Stimulated activated CD4-positive, alpha-beta T cell treated with anti-CD3 and anti-CD28 coated beads, Interleukin-1b, Interleukin-23, amount 100 ng/mL, for 1 hour (primary cell): ENCODE data around the gene MCM7.
A peak's percentile ranks its signal among the peaks of the same experiment; 100 is the strongest.

ENCODE experiments used
- DNase-seq, 2 donors: peaks; one replicate each; pipeline ENCODE4 v3.0.0-alpha.2; 2020; ENCODE audit warnings: low read depth in 2 of 2

MCM7 gene

GRCh38 chr7:100122568-100122967 lies 21.4 kb upstream of the MCM7 start:
- DNase-seq = no peak

GRCh38 chr7:100122067-100122466 lies 20.9 kb upstream of the MCM7 start:
- DNase-seq = no peak

- DNase-seq = no peak
Observed at GRCh38 chr7:100120733-100121036, 19.5 kb upstream of the MCM7 start.

- DNase-seq = peak in 1 of 2 donors; percentile 34
Observed at GRCh38 chr7:100119970-100120732, 19.0 kb upstream of the MCM7 start.

GRCh38 chr7:100119072-100119969 lies 18.1 kb upstream of the MCM7 start, which contains the start of the genes CNPY4 and TAF6:
Gene CNPY4, plus strand, starts transcription at chr7:100119634. Its CDS starts 111 bp downstream, at chr7:100119745.
Gene TAF6, minus strand, starts transcription at chr7:100119358. Its CDS starts 5,149 bp downstream, at chr7:100114209.
- DNase-seq = peak; percentile 88 to 92

GRCh38 chr7:100118388-100119071 lies 17.3 kb upstream of the MCM7 start:
- DNase-seq = no peak

GRCh38 chr7:100115026-100115425 lies 13.8 kb upstream of the MCM7 start:
- DNase-seq = no peak

GRCh38 chr7:100111914-100112313 lies 10.7 kb upstream of the MCM7 start:
- no peak for DNase-seq

GRCh38 chr7:100111156-100111555 lies 10.0 kb upstream of the MCM7 start:
- no peak for DNase-seq

GRCh38 chr7:100109521-100110163 lies 8.4 kb upstream of the MCM7 start:
- no peak for DNase-seq

- no peak for DNase-seq
Observed at GRCh38 chr7:100107890-100108289, 6.7 kb upstream of the MCM7 start.

GRCh38 chr7:100107125-100107737 lies 6.0 kb upstream of the MCM7 start:
- DNase-seq = no peak

GRCh38 chr7:100106633-100107032 lies 5.4 kb upstream of the MCM7 start:
- no peak for DNase-seq

- no peak for DNase-seq
Observed at GRCh38 chr7:100105534-100105933, 4.3 kb upstream of the MCM7 start.

GRCh38 chr7:100102950-100103840 lies 2.0 kb upstream of the MCM7 start:
- DNase-seq = no peak

- DNase-seq = peak; percentile 60 to 64
Observed at GRCh38 chr7:100100420-100101015, 679 bp downstream of the MCM7 start.

- DNase-seq = no peak
Observed at GRCh38 chr7:100099452-100099851, 1.7 kb downstream of the MCM7 start.

- no peak for DNase-seq
Observed at GRCh38 chr7:100098913-100099312, 2.3 kb downstream of the MCM7 start.

GRCh38 chr7:100095704-100096103 lies 5.5 kb downstream of the MCM7 start:
- no peak for DNase-seq

GRCh38 chr7:100095289-100095688 lies 5.9 kb downstream of the MCM7 start:
- no peak for DNase-seq
